HG03135 (cell line): Measurements from ENCODE around the gene C19orf38.
"Not testable (repeated sequence)": the region's sequence is repeated elsewhere in the genome, so short reads cannot be mapped to it uniquely, and the experiment has no call there.

ENCODE experiments used
- ATAC-seq: cut with Tn5 transposase; IDR thresholded peaks from one replicate; pipeline ENCODE4 v1.9.1; 2021; ENCODE audit warnings: mild to moderate bottlenecking, moderate library complexity; ENCODE audit not compliant: unreplicated experiment

C19orf38 gene

DNA sequence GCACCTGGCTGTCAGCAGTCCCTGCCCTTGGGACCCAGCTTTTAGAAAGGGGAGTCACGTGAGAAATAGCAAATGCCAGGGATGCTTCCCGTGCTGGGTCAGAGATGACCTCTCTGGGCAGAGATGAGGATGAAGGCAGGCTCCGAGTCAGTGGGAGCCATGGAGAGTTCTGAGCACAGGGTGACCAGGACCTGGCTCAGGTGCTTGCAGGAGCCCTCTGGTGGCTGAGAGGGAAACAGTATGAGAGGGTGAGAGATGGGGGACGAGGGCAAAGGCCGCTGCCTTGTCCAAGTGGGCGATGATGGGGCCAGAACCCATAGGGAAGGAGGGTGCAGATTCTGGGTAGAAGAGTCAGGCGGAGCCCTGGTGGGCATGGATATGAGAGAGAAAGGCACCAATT, 28.0 kb upstream of the C19orf38 start:
- no peak for ATAC-seq

DNA sequence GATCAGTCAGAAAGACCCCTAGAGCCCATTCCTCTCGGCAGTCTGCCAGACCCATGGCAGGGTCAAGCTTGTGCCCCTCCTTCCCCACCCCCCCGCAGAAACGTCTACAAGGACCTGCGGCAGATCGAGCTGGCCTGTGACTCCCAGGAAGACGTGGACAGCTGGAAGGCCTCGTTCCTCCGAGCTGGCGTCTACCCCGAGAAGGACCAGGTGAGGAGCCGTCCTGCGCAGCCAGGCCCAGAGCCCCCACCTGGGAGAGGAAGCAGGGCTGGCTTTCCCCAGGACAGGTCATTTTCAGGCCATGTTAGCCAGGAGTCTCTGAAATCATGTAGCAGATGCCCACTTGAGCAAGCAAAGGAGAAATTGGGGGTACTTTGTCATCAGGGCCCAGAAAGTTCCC, 24.5 kb upstream of the C19orf38 start:
- ATAC-seq: no peak

DNA sequence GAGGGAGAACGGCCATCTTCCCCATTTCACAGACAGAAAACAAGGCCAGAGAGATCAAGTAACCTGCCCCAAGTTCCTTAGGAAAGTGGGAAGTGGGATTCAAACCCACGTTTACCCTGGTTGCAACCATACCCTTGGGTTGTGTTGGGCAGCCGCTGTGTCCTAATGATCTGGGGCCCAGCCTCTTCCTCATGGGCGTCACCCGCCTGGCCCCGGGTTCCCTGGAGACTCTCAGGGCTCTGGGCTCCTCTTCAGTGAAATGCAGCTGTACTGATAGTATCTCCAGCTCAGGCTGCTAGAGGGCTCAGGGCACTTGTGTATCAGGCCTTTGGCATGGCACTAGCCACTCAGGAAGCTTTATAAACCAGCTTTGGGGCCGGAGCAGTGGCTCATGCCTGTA, 22.0 kb upstream of the C19orf38 start:
- ATAC-seq: no peak

DNA sequence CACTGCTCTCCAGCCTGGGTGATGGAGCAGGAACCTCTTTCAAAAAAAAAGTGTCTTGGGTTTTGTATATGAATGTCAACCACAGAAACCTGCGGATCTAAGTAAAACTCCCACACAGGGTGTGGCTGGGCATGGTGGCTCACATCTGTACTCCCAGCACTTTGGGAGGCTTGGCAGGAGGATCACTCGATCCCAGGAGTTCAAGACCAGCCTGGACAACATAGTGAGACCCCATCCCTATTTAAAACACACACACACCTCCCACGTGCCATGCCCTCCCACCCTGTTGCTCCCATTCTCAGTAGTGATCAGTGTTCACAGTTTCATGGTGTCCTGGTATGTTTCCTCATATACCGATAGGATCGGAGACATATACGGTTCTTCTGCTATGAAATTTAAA, 21.4 kb upstream of the C19orf38 start:
- no peak for ATAC-seq

DNA sequence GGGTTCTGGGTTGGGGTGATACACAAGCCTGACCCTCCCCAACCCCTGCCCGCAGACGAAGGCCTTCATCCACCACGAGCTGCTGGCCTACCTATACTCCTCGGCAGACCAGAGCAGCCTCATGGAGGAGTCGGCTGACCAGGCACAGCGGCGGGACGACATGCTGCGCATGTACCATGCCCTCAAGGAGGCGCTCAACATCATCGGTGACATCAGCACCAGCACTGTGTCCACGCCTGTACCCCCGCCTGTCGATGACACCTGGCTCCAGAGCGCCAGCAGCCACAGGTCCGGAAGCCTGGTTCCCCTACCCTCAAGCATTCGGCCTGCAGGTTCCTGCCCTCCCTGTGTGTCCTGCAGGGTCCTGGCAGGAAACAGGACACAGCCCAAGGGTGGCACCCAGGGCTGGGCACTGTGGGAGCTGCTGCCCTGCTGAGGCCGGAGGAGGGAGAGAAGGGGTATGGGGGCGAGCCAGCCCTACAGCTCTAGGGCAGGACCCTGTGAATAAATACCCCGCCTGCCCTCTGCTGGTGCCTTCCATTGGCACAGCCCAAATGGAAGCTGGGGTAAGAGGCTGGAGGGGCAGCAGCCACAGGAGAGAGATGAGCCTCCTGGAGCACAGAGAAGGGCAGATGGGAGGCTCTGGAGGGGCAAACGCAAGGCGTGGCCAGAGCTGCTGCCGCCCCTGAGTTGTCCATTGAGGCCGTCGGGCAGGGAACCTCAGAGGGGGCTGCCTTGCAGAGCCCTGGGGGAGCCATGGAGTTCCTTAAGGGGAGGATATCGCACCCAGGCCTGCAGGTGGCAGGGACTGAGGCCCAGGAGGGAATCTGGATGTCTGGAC, 19.0 kb upstream of the C19orf38 start:
- ATAC-seq: no peak

DNA sequence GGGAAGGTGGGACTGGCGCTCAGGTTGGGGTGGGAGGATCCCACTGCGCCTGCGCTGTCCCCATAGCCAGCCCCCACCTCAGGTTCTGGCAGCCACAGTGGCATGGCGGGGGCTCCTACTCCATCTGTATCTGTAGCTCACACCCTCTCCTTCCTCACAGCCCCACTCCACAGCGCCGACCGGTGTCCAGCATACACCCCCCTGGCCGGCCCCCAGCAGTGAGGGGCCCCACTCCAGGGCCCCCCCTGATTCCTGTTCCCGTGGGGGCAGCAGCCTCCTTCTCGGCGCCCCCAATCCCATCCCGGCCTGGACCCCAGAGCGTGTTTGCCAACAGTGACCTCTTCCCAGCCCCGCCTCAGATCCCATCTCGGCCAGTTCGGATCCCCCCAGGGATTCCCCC, 18.2 kb upstream of the C19orf38 start:
- no peak for ATAC-seq

DNA sequence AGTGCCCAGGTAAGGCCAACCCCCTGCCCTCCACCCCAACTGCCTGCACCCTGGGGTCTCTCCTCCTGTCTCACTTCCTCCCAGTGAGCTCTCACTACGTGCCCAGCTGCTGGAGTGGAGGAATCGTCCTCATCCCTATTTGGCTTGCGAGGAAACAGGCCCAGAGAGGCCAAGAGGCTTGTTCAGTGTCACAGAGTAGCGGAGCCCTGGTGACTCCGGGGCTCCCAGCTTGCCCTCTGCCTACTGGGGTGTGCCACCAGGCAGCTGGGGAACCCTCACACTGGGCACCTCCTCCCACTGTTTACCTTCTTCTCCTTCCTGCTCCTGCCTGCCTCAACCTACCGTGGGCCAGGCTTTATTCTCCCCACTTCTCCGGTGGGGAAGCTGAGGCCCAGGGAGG, 17.8 kb upstream of the C19orf38 start:
- ATAC-seq: no peak

DNA sequence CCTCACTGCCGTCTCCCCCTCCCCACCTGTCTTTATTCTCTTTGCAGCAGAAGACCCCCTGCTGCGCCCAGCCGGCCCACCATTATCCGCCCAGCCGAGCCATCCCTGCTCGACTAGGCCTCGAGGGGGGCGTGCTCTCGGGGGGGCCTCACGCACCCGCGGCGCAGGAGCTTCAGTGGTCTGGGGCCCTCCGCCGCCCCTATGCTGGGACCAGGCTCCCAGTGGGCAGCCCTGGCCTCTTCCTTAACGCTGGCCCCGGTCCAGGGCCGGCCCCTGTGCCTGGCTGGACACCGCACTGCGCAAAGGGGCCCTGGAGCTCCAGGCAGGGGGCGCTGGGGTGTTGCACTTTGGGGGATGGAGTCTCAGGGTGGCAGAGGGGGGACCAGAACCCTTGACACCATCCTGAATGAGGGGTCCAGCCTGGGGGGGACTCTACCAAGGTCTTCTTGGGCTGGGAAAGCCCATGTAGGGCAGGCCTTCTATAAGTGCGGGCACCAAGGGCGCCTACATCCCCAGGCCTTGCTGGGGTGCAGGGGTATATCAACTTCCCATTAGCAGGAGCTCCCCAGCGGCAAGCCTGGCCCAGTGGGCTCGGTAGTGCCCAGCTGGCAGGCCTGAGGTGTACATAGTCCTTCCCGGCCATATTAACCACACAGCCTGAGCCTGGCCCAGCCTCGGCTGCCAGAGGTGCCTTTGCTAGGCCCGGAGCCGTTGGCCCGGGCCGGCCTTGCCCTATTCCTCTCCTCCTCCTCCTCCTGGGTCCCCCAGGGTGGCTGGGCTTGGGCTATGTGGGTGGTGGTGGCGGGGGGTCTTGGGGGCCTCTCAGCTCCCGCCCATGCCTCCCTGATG, 17.1 kb upstream of the C19orf38 start:
- no peak for ATAC-seq

DNA sequence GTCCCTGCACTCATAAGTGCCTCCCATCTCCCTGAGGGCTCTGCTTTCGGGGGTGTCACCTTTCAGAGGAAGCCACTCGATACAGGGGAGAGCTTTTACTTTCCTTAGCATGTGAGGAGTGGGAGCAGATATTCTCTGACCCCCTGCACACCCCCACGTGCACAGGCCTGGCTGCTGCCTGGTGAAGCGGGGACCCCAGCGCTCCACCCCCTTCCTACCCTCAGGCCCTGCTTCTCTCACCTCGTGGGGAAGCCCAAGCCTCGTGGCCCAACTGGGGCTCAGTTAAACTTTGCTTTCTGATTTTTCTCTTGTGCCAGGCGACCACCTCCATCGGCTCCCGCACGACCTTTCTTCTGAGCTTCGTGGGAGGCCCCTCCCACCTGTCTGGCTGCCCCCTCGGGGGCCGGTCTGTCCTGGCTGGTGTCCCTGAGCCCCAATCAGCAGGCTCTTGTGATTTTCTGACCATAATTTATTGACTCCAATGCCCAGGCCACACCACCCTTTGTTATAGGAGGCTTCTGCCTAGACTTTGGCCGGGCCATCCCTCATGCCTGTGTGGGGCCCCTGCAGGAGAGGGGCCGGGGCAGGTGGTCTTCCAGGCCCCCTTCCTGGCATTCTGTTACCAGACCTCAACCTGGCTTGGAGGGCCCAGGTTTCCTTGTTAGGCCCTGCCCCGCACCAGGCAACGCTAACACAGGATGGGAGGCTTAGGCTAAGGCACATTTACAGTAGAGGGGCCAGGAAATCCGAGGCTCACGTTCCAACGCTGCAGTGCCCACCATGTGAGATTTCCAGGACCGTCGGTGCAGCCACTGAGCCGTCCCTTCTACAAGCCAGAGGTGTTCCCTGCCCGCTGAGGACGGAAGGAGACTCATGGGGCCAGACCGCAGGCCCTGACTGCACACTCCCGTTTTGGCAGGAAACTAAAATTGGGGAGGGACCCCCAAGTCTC, 16.0 kb upstream of the C19orf38 start:
- ATAC-seq: no peak

DNA sequence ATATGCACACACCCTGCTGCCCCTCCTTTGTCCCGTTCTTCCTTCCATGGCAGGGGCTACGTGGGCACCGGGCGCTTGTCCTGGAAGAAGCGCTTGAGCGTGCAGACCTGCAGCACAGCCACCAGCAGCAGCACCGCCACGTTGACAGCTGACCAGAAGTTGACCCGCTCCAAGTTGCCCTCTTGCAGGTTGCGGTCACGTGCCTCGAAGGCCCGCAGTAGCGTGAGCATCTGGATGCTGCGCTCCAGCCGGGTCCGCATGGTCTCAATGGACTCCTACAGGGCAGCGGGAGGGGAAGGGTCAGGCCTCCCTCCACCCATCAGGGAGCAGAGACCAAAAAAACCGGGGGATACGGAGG, 15.3 kb upstream of the C19orf38 start:
- no peak for ATAC-seq

DNA sequence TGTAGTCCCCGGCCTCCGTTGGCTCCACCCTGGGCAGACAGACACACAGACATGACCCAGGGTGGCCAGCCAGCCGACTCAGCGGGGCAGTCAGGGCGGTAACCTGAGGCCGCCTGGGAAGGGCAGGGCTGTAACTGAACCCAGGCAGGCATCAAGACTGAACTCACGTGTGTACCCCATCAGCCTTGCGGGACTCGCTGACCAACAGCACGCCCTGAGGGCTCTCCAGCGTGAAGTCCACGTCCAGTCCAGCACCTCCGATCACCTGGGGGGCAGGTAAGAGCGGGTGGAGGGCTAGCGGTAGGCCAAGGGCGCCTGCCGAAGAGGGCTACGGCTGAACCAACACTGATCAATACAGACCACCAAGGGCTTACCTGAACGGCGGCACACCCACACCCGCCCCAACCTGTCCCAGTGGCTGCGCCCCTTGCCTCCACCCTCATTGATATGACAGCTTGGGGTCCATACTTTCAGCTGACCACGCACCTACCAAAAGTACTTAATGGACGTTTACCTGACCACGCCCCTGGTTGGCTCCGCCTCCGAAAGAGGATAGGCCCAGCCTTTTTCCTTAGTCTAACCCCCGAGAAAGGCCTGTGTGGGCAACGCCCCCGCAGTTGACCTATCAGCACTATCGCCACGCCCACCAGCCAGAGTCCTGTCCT, 13.0 kb upstream of the C19orf38 start:
- no peak for ATAC-seq

DNA sequence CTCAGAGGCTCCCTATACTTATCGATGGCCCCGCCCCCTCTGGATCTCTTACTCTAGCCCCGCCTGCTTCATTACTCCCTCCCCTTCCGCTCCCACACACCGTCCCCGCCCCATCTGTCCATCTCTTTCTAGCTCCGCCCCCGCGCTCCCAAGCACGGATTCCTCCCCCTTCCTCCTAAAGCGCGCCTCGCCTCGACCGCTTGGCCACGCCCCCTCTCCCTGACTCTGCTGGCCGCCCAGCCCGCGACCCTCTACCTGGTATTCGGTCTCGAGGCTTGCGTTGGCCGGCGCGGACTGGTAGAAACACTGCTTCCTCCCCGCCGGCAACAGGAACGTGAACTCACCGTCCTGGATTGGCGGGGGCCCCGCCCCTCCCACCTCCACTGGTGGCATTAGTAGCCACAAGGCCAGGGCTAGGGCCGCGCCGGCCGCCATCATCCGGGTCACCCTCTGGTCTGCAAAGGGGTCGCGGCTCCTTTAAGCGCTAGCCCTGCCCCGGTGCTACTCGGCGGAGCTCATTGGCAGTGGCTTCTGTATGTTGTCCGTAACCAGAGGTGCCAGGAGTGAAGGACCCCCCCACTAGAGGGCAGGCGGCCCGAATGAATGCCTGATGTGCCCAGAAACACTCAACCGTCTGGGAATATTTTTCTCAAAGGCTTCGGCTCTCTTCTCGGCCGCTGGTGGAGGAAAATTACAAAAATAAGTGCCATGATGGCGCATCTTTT, 12.3 kb upstream of the C19orf38 start, which contains the start of gene TMED1:
Gene TMED1 (minus strand): TSS at position 459 of the 725 bp plus-strand sequence. CDS start 21 bp downstream, at position 438.
- peak; percentile 71 for ATAC-seq

DNA sequence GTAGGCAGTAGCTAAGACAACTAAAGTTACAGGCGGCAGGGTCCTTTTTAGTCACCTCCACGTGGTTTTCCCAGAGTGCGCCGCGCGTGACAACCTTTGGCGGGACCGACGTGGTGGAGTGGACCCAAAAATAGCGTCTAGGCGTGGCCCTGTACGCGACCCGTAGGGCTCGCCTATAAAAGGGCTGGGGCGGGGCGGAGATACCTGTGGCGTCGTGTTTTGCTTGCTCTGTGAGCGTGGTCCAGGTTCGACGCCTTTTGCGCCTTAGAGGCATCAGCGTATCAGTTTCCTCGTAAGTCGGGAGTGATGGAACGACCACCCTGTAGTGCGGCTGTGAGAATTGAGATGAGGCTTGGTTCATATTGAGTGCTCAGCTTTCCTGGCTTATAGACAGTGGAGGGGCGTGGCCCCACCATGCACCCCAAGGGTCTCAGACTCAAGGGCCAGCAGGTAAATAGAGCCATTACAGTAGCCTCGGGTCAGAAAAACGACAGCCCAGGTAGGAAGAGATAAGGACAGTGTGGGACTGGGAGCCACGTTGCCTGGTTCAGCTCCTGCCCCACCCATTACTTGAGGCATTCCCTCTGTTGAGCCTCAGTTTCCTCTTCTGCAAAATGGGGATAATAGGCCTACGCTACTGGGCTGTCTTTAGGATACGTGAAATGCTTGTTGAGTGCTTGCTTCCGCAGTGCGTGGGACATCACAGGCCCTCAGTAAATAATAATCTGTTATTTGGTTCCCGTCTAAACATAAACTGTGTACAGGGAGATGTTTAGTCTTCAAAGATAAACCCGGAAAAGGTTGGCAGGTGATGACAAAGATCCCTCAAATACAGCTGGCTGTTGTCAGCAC, 11.5 kb upstream of the C19orf38 start:
- ATAC-seq: no peak

DNA sequence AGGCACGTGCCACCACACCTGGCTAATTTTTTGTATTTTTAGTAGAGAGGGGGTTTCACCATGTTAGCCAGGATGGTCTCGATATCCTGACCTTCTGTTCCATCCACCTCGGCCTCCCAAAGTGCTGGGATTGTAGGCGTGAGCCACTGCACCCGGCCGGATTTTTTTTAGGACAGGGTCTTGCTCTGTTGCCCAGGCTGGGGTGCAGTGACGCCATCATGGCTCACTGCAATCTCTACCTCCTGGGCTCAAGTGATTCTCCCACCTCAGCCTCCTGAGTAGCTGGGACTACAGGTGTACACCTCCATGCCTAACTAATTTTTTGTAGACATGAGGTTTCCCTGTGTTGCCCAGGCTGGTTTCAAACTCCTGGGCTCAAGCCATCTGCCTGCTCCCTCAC, 10.6 kb upstream of the C19orf38 start:
- not testable (repeated sequence) for ATAC-seq

DNA sequence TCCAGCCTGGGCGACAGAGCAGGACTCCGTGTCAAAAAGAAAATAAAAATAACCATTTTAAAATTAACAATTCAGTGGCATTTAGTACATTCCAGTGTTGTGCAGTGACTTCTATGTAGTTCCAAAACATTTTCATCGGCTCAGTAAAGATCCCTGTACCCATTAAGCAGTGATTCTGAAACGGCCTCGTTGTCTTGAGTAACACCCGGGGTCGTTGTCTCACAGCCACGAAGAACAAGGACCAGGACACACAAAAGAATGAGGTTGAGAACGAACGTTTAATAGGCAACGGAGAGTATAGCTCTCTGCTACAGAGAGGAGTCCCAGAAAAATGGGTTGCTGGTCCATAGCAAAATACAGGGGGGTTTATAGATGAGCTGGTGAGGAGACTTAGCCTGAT, 9.8 kb upstream of the C19orf38 start:
- no peak for ATAC-seq

DNA sequence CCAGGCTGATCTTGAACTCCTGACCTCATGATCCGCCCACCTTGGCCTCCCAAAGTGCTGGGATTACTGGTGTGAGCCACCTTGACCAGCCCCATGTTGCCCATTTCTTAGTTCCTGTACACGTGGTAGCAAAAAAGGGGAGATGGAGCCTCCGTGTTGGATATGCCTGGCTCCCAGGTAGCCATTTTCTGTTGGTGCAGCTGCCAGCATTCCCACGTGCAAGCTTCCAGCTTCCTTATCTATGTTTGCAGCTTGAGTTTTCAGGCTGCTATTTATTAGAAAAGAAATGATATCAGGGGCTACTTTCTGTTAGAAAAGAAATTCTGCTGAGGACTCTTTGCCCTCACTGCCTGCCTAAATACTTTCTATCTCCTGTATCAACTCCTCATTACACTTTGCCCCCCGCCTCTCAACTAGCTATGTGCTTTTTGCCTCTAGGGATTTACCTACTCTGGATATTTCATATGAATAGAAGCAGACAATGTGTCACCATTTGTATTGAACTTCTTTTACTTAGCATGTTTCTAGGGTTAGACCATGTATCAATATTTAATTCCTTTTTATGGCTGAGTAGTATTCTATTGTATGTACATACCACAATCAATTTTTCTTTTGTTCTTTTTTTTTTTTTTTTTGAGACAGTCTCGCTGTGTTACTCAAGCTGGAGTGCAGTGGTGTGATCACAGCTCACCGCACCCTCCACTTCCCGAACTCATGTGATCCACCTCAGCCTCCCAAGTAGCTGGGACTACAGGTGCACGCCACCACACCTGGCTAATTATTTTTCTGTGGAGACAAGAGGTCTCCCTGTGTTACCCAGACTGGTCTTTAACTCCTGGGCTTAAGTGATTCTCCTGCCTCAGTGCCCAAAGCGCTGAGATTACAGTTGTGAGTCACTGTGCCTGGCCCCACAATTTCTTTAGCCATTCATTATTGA, 8.8 kb upstream of the C19orf38 start:
- no peak for ATAC-seq

DNA sequence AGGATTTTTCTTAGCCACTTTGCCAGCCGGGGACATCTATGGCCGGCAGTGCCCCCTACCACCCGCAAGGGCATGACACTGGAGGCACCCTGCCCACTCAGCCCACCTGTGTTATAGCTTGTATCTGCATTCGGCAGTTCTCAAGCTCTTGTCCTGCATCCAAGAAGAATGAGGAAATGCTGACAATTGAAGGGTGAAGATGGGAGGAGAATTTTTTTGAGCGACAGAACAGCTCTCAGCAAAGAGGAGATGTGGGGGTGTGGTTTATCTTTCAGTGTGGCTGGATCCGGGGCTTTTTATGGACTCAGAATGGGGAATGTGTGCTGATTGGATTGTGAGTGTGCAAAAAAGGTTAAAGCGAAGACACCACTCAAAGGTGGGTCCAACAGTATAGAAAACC, 5.4 kb upstream of the C19orf38 start:
- no peak for ATAC-seq
